ENCODE measurements around the gene MEPCE.

GRCh38 chr7:100428967-100429636, 529 bp upstream of the MEPCE start:
- peak; percentile 37 to 86 for TF ChIP-seq POLR2A (IDR thresholded peaks at IDR 0.05)
- peak; percentile 82 to 92 (median 89) for TF ChIP-seq POLR2AphosphoS5 (IDR thresholded peaks at IDR 0.05)
- TF ChIP-seq CTCF (IDR thresholded peaks at IDR 0.05), result peak in 1 of 2 donors; percentile 14
- peak; percentile 44 for TF ChIP-seq EP300 (IDR thresholded peaks at IDR 0.05)

Measured in suprapubic skin (tissue), 4 donors.